ENCODE data around the gene FLOT1. TPM values are rescaled to one million over a fixed set of nuclear protein-coding genes. Genes with fewer than 3 reads are reported as not detected.

FLOT1 gene
- total RNA-seq (2022; extraction: Qiagen RNA extraction), result 74.1 to 99.1 TPM (median 94.5 TPM) in 5 replicates

GRCh38 chr6:30742316-30743098 lies at the start of gene FLOT1:
Gene FLOT1 (minus strand): TSS chr6:30742687. CDS start chr6:30742189, 498 bp downstream.

GRCh38 chr6:30744054-30744805 lies 1.7 kb upstream of the FLOT1 start, which contains the start of gene IER3:
Gene IER3 (minus strand): TSS chr6:30744547. CDS start chr6:30744518, 29 bp downstream.

GRCh38 chr6:30719791-30720737 lies 22.4 kb downstream of the FLOT1 start, which contains the start of gene TUBB:
Gene TUBB (plus strand): TSS chr6:30720352. CDS start chr6:30720507, 155 bp downstream.

GRCh38 chr6:30717129-30717844 lies 25.2 kb downstream of the FLOT1 start, which contains the start of gene MDC1:
Gene MDC1 (minus strand): TSS chr6:30717281. CDS start chr6:30715175, 2,106 bp downstream.

GRCh38 chr6:30690403-30691207 lies 51.9 kb downstream of the FLOT1 start, which contains the start of gene NRM:
Gene NRM (minus strand): TSS chr6:30690984. CDS start chr6:30690974, 10 bp downstream.

GRCh38 chr6:30686009-30686907 lies 56.2 kb downstream of the FLOT1 start, which contains the start of gene PPP1R18:
Gene PPP1R18 (minus strand): TSS chr6:30686645. CDS start chr6:30686018, 627 bp downstream.

Other genes starting within 250 kb of the FLOT1 start
- 27.1 to 31.7 TPM (median 28.9 TPM) in 5 replicates for gene GNL1, start 186.2 kb downstream of the FLOT1 start, total RNA-seq (2022; extraction: Qiagen RNA extraction)
- gene PRR3, start 185.4 kb downstream of the FLOT1 start, total RNA-seq (2022; extraction: Qiagen RNA extraction), result 13.3 to 18.8 TPM (median 18.4 TPM) in 5 replicates
- 51.7 to 57.5 TPM (median 54.5 TPM) in 5 replicates for gene ABCF1, start 171.2 kb downstream of the FLOT1 start, total RNA-seq (2022; extraction: Qiagen RNA extraction)
- 26.5 to 49.0 TPM (median 36.6 TPM) in 5 replicates for gene PPP1R10, start 125.4 kb downstream of the FLOT1 start, total RNA-seq (2022; extraction: Qiagen RNA extraction)
- 66.3 to 102 TPM (median 69.2 TPM) in 5 replicates for gene MRPS18B, start 124.8 kb downstream of the FLOT1 start, total RNA-seq (2022; extraction: Qiagen RNA extraction)
- gene ATAT1, start 115.8 kb downstream of the FLOT1 start, total RNA-seq (2022; extraction: Qiagen RNA extraction), result 4.5 to 6.6 TPM (median 6.2 TPM) in 5 replicates
- 9.2 to 13.8 TPM (median 13.5 TPM) in 5 replicates for gene C6orf136, start 95.6 kb downstream of the FLOT1 start, total RNA-seq (2022; extraction: Qiagen RNA extraction)
- gene DHX16, start 69.7 kb downstream of the FLOT1 start, total RNA-seq (2022; extraction: Qiagen RNA extraction), result 24.2 to 31.4 TPM (median 29.6 TPM) in 5 replicates
- 37.7 to 47.4 TPM (median 43.5 TPM) in 5 replicates for gene PPP1R18, start 56.0 kb downstream of the FLOT1 start, total RNA-seq (2022; extraction: Qiagen RNA extraction)
- 20.2 to 28.4 TPM (median 27.5 TPM) in 5 replicates for gene NRM, start 51.7 kb downstream of the FLOT1 start, total RNA-seq (2022; extraction: Qiagen RNA extraction)
- 12.9 to 19.2 TPM (median 17.7 TPM) in 5 replicates for gene MDC1, start 25.4 kb downstream of the FLOT1 start, total RNA-seq (2022; extraction: Qiagen RNA extraction)
- gene TUBB, start 22.3 kb downstream of the FLOT1 start, total RNA-seq (2022; extraction: Qiagen RNA extraction), result 781 to 989 TPM (median 940 TPM) in 5 replicates
- gene IER3, start 1.9 kb upstream of the FLOT1 start, total RNA-seq (2022; extraction: Qiagen RNA extraction), result 39.2 to 58.3 TPM (median 55.1 TPM) in 5 replicates
- 54.7 to 71.1 TPM (median 64.8 TPM) in 5 replicates for gene DDR1, start 141.8 kb upstream of the FLOT1 start, total RNA-seq (2022; extraction: Qiagen RNA extraction)
- gene GTF2H4, start 165.5 kb upstream of the FLOT1 start, total RNA-seq (2022; extraction: Qiagen RNA extraction), result 17.2 to 21.4 TPM (median 19.3 TPM) in 5 replicates
- gene VARS2, start 171.6 kb upstream of the FLOT1 start, total RNA-seq (2022; extraction: Qiagen RNA extraction), result 11.6 to 16.2 TPM (median 15.7 TPM) in 5 replicates
- gene SFTA2, start 189.5 kb upstream of the FLOT1 start, total RNA-seq (2022; extraction: Qiagen RNA extraction), result 0.11 to 0.15 TPM in 2 of 5 replicates, not detected in the others
- 0.06 to 0.15 TPM (median 0.10 TPM) in 5 replicates for gene MUCL3, start 198.3 kb upstream of the FLOT1 start, total RNA-seq (2022; extraction: Qiagen RNA extraction)
- gene MUC21, start 241.0 kb upstream of the FLOT1 start, total RNA-seq (2022; extraction: Qiagen RNA extraction), result 0.02 TPM in 1 of 5 replicates, not detected in the others